GM21786 (cell line): ENCODE results near the gene PHC3.
"Not testable (repeated sequence)": the region's sequence is repeated elsewhere in the genome, so short reads cannot be mapped to it uniquely, and the experiment has no call there.

Experiments
- ATAC-seq: cut with Tn5 transposase; IDR thresholded peaks from one replicate; pipeline ENCODE4 v1.9.1; 2021; ENCODE audit not compliant: unreplicated experiment

The PHC3 gene

GRCh38 chr3:170130532-170130931 is 51.0 kb downstream of the PHC3 start:
- ATAC-seq = no peak

GRCh38 chr3:170128977-170129431 is 52.5 kb downstream of the PHC3 start:
- ATAC-seq = peak; percentile 35

- peak; percentile 95 for ATAC-seq
Observed at GRCh38 chr3:170128259-170128976, 53.1 kb downstream of the PHC3 start.

- no peak for ATAC-seq
Observed at GRCh38 chr3:170117134-170117533, 64.4 kb downstream of the PHC3 start.

GRCh38 chr3:170114165-170114564 is 67.4 kb downstream of the PHC3 start:
- not testable (repeated sequence) for ATAC-seq

GRCh38 chr3:170111147-170111771 is 70.3 kb downstream of the PHC3 start:
- no peak for ATAC-seq

- no peak for ATAC-seq
Observed at GRCh38 chr3:170109579-170110293, 71.8 kb downstream of the PHC3 start.

GRCh38 chr3:170108955-170109354 is 72.6 kb downstream of the PHC3 start:
- no peak for ATAC-seq

GRCh38 chr3:170107941-170108340 is 73.6 kb downstream of the PHC3 start:
- ATAC-seq = no peak

- ATAC-seq = no peak
Observed at GRCh38 chr3:170102431-170102830, 79.1 kb downstream of the PHC3 start.

GRCh38 chr3:170100944-170101343 is 80.6 kb downstream of the PHC3 start:
- ATAC-seq = no peak

- no peak for ATAC-seq
Observed at GRCh38 chr3:170098753-170099152, 82.8 kb downstream of the PHC3 start.

- ATAC-seq = no peak
Observed at GRCh38 chr3:170096342-170096741, 85.2 kb downstream of the PHC3 start.

GRCh38 chr3:170095771-170096170 is 85.8 kb downstream of the PHC3 start:
- ATAC-seq = no peak

GRCh38 chr3:170092907-170093306 is 88.6 kb downstream of the PHC3 start:
- ATAC-seq = no peak

- ATAC-seq = no peak
Observed at GRCh38 chr3:170090601-170090981, 90.9 kb downstream of the PHC3 start.

- no peak for ATAC-seq
Observed at GRCh38 chr3:170089862-170090600, 91.5 kb downstream of the PHC3 start.

- no peak for ATAC-seq
Observed at GRCh38 chr3:170085396-170085795, 96.1 kb downstream of the PHC3 start.

- ATAC-seq = no peak
Observed at GRCh38 chr3:170083343-170083742, 98.2 kb downstream of the PHC3 start.

- ATAC-seq = no peak
Observed at GRCh38 chr3:170081079-170081741, 100.3 kb downstream of the PHC3 start.

GRCh38 chr3:170080605-170081004 is 100.9 kb downstream of the PHC3 start:
- no peak for ATAC-seq
